Activated T-cell treated with anti-CD3 and anti-CD28 coated beads, Interleukin-2, amount 50 U/mL, for 1 hour (primary cell): ENCODE data around the gene VSIR.

Source experiments
- DNase-seq: peaks from one replicate; pipeline ENCODE4 v3.0.0-alpha.2; 2020

The VSIR gene

GRCh38 chr10:71806704-71807556 lies 33.6 kb upstream of the VSIR start:
- DNase-seq, result no peak

- no peak for DNase-seq
Measured at GRCh38 chr10:71805776-71806703, 32.7 kb upstream of the VSIR start.

- DNase-seq, result no peak
Measured at GRCh38 chr10:71804077-71804476, 30.8 kb upstream of the VSIR start.

DNA sequence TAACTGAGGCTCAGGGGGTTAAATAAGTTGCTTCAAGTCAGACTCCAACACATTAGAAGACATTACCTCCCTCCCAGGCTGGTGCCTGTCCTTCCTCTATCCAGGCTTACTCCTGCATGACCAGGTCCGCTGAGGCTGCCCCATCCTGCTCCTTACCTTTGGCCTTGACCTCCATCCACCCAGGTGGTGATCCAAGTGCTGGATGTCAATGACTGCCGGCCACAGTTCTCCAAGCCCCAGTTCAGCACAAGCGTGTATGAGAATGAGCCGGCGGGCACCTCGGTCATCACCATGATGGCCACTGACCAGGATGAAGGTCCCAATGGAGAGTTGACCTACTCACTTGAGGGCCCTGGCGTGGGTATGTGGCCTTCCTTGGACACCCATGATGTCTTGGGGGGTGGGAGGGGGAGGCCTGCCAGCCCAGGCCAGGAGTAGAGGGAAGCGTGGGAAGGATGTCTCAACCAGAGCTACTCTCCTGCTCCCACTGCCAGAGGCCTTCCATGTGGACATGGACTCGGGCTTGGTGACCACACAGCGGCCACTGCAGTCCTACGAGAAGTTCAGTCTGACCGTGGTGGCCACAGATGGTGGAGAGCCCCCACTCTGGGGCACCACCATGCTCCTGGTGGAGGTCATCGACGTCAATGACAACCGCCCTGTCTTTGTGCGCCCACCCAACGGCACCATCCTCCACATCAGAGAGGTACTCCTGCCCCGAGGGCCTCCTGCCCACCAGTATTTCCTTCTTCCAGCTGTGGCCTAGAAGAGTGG lies 29.6 kb upstream of the VSIR start:
- DNase-seq, result no peak

GRCh38 chr10:71802235-71802634 lies 28.9 kb upstream of the VSIR start:
- no peak for DNase-seq

DNA sequence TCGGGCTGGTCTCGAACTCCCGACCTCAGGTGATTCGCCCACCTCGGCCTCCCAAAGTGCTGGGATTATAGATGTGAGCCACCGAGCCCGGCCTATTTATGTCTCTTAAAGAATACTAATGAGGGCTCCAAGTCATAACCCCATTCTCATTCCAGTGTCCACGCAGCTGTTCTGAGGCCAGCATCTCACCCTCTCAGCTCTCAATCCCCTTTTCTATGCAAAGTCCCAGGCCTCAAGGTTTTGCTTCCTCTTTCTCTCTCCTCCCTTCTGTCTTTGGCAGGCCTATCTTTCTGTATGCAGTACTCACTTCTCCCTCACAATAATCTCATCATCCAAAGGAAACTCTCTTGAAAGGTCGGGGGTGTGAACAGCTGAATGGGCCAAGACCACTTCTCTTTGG lies 28.0 kb upstream of the VSIR start:
- DNase-seq, result no peak

GRCh38 chr10:71799608-71800453 lies 26.5 kb upstream of the VSIR start:
- no peak for DNase-seq

DNA sequence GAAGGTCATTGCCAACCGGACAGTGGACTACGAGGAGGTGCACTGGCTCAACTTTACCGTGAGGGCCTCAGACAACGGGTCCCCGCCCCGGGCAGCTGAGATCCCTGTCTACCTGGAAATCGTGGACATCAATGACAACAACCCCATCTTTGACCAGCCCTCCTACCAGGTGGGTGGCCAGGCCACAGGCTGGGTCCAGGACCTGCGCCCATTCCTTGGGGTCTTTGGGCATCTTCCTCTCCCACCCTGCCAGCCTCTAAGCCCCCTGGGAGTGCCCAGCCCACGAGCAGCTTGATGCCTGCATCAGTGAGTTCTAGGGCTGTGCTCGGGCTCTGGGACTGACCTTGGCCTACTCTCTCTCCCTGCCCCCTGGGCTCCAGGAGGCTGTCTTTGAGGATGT lies 25.8 kb upstream of the VSIR start:
- no peak for DNase-seq

DNA sequence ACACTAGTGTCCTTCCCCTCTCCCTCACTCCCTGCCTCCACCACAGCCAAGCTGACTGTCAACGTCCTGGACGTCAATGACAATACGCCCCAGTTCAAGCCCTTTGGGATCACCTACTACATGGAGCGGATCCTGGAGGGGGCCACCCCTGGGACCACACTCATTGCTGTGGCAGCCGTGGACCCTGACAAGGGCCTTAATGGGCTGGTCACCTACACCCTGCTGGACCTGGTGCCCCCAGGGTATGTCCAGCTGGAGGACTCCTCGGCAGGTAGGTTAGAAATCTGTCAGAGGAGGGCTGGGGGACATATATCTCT lies 24.9 kb upstream of the VSIR start:
- DNase-seq, result no peak

DNA sequence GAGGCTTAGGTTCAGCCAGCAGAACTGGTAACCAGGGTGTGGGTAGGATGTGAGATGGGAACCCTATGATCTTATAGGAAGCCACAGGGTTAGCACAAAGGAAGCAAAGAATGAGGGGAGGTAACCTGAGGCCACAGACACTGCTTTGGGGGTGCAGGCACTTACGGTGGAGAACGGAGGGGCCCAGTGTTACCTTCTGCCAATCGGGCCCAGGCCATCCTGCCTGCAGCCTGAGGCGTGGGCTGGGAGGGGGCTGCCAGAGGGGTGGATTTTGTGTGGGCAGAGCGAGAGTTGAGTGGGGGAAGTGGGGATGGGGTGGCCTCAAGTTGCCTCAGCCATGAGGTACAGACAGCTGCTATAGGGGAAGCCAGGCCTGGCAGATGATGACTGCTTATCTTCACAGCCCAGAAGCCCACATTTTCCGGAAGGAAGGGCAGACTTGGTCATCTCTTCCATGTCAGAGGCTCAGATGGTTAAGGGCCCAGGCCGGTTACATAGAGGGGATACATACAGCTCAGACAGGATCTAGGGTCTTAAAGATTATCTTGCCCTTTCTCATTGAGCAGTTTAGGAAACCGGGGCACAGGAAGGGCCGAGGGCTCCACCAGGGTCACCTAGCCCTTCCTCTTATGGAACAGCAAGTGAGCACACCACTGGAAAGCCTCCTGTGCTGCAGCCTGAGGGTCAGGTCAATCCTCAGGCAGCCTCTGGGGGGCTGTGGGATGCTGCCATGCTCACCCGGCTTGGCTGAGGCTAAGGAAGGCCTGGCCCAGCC lies 24.4 kb upstream of the VSIR start:
- DNase-seq, result no peak

DNA sequence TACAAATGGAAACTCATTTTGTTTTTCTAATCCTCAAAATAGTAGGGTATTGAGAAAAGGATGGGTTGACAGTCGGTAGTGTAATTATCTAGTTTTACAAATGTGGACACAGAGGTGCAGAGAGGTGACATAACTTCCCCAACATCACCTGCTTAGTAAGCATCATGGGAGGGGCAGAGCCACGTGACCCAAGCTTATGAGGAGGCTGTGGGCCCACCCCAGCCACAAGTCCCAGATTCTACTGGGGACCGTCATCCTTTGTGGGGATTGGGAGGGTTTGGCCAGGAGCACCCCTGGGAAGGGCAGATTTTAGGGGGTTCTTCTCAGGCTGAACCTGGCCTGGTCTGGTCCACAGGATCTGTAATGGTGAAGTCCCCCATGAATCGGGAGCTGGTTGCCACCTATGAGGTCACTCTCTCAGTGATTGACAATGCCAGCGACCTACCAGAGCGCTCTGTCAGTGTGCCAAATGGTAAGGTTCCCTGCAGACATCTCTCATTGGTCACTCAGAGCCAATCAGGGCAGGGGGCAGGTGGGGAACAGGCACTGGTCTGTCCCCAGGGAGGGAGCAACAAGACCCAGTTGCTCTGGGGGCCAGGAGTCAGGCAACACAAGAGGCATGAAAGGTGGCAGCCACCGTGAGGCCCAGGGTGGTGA lies 23.6 kb upstream of the VSIR start:
- DNase-seq, result no peak

- DNase-seq, result no peak
Measured at GRCh38 chr10:71795248-71795647, 21.9 kb upstream of the VSIR start.

DNA sequence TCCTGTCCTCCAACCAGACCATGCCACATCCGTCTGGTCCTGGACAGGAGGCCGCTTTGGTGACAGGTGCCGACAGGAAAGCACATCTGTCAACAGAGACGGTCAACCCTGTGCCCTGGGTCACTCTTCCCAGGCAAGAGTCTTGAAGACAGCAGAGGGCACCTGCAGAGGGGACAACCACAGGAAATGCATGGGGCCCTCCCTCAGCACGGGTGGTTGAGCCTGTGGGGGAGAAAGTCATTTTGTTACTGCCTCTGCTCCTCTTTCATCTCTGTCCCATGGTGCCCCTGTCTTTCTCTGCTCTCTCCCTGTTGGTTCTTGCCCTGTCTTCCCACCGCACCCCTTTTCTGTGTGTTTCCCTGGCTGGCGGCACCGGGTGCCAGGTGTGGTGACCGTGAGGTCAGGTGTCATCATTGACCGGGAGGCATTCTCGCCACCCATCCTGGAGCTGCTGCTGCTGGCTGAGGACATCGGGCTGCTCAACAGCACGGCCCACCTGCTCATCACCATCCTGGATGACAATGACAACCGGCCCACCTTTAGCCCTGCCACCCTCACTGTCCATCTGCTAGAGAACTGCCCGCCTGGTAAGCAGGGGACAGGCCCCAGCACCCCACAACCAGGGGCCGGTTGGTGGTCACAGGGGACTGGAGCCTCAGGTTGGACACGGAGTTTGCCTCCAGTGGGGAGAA lies 17.6 kb upstream of the VSIR start:
- no peak for DNase-seq

GRCh38 chr10:71789871-71790270 lies 16.6 kb upstream of the VSIR start:
- no peak for DNase-seq

DNA sequence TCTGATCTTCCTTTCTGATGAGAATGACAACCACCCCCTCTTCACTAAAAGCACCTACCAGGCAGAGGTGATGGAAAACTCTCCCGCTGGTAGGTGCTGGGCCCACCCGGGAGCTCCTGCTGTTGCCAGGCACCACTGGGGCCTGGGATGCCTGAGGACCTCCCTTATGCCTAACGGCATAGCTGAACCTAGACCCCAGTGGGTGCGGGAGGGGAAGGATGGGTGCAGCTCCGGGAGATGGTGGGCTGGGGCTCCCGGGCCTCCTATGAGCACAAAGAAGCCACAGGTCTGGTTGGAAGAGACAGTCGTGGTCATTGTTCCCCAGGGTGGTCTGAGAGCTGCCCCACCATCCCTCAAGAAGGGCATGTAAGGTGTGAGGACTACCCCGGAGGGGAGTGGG lies 15.6 kb upstream of the VSIR start:
- DNase-seq, result no peak

GRCh38 chr10:71784679-71785272 lies 11.5 kb upstream of the VSIR start:
- DNase-seq, result no peak

GRCh38 chr10:71783917-71784678 lies 10.8 kb upstream of the VSIR start:
- no peak for DNase-seq

GRCh38 chr10:71782917-71783490 lies 9.7 kb upstream of the VSIR start:
- DNase-seq, result no peak
